ENCODE measurements around the gene RBM33. TPM values are rescaled to one million over a fixed set of nuclear protein-coding genes. Genes with fewer than 3 reads are reported as not detected.

Gene RBM33
- total and polyA plus RNA-seq, 2 of the 13 experiments (the other 11 are each of a cell fraction or from before 2014, with no cell fraction given) = 12.4 to 28.9 TPM

DNA sequence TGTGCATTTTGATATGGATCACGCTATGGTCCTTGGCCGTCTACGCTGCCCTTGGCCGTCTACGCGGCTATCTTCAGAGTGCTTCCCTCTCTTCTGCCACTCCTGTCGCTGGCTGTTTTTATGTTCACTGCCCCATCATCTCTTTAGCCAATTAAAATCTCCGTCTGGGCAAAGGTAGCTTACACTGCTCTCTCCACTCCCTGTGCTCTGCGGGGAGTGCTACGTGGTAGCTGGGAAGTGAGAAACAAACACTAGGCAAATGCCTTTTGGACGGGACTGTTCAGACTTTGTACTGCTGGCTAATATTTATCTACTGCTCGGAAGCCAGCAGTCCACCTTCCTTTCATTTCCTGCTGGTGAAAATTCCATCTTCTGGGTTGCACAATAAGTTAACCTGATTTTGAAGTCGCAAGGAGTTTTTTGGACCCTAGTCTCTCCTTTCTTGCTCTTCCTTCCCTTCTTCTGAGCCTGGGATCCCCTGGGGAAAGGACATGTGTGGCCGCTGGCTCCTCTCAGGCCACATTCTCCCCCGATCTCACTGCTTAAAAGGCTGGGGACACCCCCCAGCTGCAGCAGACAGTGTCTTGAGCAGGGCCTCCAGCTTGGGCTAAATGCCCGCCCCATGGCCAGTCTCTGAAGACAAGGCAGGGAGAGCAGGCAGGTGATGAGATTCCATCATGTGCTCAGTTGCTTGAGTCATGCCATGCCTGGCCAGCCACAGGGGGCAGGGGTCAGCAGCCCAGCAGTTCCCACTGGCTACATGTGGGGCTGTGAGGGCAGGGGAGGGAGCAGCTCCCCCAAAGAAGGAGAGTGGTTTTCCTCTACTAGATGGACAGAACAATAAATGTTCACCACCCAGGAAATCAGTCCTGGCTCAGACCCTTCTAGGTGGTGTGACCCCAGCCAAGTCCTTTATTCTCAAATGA lies 25.5 kb upstream of the RBM33 start (continued):
- TF ChIP-seq ZFP36L1 (CRISPR knock-in tag; IDR thresholded peaks at IDR 0.05) (peak; percentile 64; the same call in 1 of the 2 replicates), HCFC1 (IDR thresholded peaks at IDR 0.05; ENCODE audit: low read depth, low read length) (no peak), ZNF44 (CRISPR knock-in tag; IDR thresholded peaks at IDR 0.05) (no peak), MEIS2 (CRISPR knock-in tag; IDR thresholded peaks at IDR 0.05) (no peak; the same call in 1 of the 2 replicates), ZNF20 (CRISPR knock-in tag; IDR thresholded peaks at IDR 0.05) (no peak), ZNF264 (CRISPR knock-in tag; IDR thresholded peaks at IDR 0.05) (peak; percentile 65; the same call in 1 of the 2 replicates), ELF1 (CRISPR knock-in tag; IDR thresholded peaks at IDR 0.05) (peak; percentile 71), NFKB2 (CRISPR knock-in tag; IDR thresholded peaks at IDR 0.05; ENCODE audit: borderline replicate concordance) (no peak), PHF20 (CRISPR knock-in tag; IDR thresholded peaks at IDR 0.05) (peak; percentile 57), TP53 (CRISPR knock-in tag; conservative IDR thresholded peaks at IDR 0.05) (0 out of 2 replicates have a peak, but pooled peaks have one; percentile 46), ZBTB40 (IDR thresholded peaks at IDR 0.05) (no peak), ZBTB40 (CRISPR knock-in tag; IDR thresholded peaks at IDR 0.05) (0 out of 2 replicates have a peak, but pooled peaks have one; percentile 20)
- TF ChIP-seq, protein P1, sequence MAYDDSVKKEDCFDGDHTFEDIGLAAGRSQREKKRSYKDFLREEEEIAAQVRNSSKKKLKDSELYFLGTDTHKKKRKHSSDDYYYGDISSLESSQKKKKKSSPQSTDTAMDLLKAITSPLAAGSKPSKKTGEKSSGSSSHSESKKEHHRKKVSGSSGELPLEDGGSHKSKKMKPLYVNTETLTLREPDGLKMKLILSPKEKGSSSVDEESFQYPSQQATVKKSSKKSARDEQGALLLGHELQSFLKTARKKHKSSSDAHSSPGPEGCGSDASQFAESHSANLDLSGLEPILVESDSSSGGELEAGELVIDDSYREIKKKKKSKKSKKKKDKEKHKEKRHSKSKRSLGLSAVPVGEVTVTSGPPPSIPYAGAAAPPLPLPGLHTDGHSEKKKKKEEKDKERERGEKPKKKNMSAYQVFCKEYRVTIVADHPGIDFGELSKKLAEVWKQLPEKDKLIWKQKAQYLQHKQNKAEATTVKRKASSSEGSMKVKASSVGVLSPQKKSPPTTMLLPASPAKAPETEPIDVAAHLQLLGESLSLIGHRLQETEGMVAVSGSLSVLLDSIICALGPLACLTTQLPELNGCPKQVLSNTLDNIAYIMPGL (CRISPR knock-in tag; IDR thresholded peaks at IDR 0.05; ENCODE audit: borderline replicate concordance in 1 of 2, low read depth in 1 of 2) = peak in 1 of 2 experiments; percentile 50; a peak in 1 of 4 replicates
- TF ChIP-seq, protein P2, sequence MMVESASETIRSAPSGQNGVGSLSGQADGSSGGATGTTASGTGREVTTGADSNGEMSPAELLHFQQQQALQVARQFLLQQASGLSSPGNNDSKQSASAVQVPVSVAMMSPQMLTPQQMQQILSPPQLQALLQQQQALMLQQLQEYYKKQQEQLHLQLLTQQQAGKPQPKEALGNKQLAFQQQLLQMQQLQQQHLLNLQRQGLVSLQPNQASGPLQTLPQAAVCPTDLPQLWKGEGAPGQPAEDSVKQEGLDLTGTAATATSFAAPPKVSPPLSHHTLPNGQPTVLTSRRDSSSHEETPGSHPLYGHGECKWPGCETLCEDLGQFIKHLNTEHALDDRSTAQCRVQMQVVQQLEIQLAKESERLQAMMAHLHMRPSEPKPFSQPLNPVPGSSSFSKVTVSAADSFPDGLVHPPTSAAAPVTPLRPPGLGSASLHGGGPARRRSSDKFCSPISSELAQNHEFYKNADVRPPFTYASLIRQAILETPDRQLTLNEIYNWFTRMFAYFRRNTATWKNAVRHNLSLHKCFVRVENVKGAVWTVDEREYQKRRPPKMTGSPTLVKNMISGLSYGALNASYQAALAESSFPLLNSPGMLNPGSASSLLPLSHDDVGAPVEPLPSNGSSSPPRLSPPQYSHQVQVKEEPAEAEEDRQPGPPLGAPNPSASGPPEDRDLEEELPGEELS (CRISPR knock-in tag; IDR thresholded peaks at IDR 0.05) = peak; percentile 88
